ENCODE data around the gene TERT. TPM values are rescaled to one million over a fixed set of nuclear protein-coding genes. Genes with fewer than 3 reads are reported as not detected.

Gene TERT
- total and polyA plus RNA-seq, 12 donors = 0.29 TPM; not detected in 11

DNA sequence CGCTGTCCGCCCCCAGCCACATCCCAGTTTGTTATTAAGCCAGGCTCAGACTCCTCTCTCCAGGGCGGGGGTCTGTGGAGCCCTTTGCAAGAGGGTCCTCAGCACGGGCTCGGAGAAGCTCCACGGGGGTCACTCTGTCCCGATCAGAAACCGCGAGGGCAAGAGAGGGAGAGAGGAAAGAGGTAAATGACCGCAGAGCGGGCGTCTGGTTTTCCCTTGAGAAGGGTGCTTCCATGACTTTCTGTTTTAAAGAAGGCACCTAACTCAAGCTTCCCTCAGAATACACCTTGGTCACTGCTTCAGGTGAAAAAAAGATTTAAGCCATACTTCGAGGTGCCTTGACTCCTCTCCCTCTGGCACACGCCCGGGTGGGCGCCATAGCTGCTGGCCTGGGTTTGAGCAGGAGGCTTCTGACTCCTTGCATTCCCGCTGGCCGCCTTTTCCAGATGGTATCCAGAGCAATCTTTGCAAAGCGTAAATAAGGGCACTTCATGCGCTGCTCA, 5.8 kb upstream of the TERT start:
- no peak overlapping the region for H3K27ac ChIP-seq
- 77 to 84% (median 81%) methylated on average over 15 to 20 of the region's 20 CpGs for WGBS, 4 donors
- intact Hi-C loops (cut with DNase I) = no loop called here

DNA sequence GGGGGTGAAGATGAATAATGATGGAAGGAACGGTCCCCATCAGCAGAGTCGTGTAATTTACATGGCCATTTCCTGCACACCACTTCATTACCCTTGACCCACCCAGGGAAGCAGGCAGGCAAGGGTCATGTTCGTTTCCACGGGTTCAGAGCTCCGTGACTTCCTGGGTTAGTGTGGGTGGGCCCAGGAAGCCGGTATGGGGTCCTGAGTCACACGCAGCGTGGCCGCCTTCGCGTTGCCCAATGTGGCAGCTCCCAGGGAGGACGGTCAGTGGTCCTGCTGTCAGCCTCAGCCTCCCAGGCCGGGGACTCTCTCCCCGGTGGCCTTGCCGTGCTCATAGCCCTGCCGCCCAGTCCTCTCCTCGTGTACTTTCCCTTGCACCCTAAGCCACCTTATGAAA, 5.1 kb upstream of the TERT start:
- TF ChIP-seq CTCF (IDR thresholded peaks at IDR 0.05) (no peak), POLR2A (IDR thresholded peaks at IDR 0.05) (no peak)
- WGBS, 4 donors = 71 to 78% (median 73%) methylated on average over 15 to 17 of the region's 17 CpGs
- H3K27ac ChIP-seq = no peak overlapping the region
- no peaks in the 10 kb centered on the region for H3K9me3 ChIP-seq (replicated peaks in 1 of 3)
- intact Hi-C loops (cut with DNase I) = no loop called here
- H3K4me1 ChIP-seq (replicated peaks in 1 of 2) = no peaks in the 10 kb centered on the region
- DNase-seq = no peak
- no peaks in the 10 kb centered on the region for H3K36me3 ChIP-seq (replicated peaks in 1 of 2)
- H3K27me3 ChIP-seq = peaks cover 11% of the 10 kb centered on the region
- H3K4me3 ChIP-seq = no peak overlapping the region

More for the DNA sequence above, 5.8 kb upstream of the TERT start:
- no peak for DNase-seq
- Histone ChIP-seq H3K9me3 (replicated peaks in 1 of 3) (no peaks in the 10 kb centered on the region), H3K4me1 (replicated peaks in 1 of 2) (no peaks in the 10 kb centered on the region), H3K27me3 (peaks cover 4% of the 10 kb centered on the region), H3K36me3 (replicated peaks in 1 of 2) (no peaks in the 10 kb centered on the region), H3K4me3 (no peak overlapping the region)
- TF ChIP-seq POLR2A (IDR thresholded peaks at IDR 0.05) = no peak
- no peak for TF ChIP-seq CTCF (IDR thresholded peaks at IDR 0.05)

GRCh38 chr5:1299511-1299850, 4.6 kb upstream of the TERT start:
- WGBS, 4 donors = 80 to 93% (median 88%) methylated on average over 8 to 9 of the region's 9 CpGs
- Histone ChIP-seq H3K4me1 (replicated peaks in 1 of 2) (no peaks in the 10 kb centered on the region), H3K27ac (no peak overlapping the region), H3K27me3 (peaks cover 16% of the 10 kb centered on the region), H3K4me3 (no peak overlapping the region), H3K36me3 (replicated peaks in 1 of 2) (no peaks in the 10 kb centered on the region), H3K9me3 (replicated peaks in 1 of 3) (no peaks in the 10 kb centered on the region)
- DNase-seq = no peak
- no peak for TF ChIP-seq POLR2A (IDR thresholded peaks at IDR 0.05)
- no peak for TF ChIP-seq CTCF (IDR thresholded peaks at IDR 0.05)
- intact Hi-C loops (cut with DNase I) = no loop called here

DNA sequence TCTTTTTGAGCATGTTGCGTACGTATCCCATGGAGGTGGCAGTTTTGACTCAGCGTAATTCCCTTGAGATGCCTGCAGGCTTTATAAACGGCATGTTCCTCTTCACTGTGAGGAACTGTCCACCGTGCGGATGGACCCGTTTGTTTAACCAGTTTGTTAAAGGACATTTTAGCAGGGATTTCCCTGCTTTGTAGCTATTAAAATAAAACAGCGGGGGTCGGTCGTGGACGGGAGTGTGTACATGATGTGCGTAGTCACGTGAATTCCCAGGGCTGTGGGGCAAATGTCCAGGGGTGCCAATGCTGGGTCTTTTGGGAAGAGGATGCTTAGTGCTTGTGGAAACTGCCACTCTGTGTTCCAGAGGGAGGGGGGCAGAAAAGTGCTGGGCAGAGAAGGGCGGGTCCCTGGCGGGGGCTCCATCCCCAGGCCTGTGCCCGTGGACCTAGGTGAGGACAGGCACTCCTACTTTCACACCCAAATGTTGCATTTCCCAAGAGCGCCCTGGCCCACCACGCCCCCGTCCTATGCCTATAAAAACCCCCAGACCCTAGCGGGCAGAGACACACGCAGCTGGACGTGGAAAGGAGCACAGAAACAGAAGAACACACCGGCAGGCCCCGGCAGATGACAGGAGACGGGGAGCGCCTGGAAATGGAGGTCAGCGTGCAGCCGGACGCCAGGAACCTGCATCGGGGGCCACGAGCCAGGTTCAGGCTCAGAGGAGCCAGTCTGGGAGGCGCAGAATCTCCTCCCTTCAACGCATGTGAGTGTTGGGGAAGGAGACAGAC, 4.0 kb upstream of the TERT start:
- H3K36me3 ChIP-seq (replicated peaks in 1 of 2) = no peaks in the 10 kb centered on the region
- no peaks in the 10 kb centered on the region for H3K9me3 ChIP-seq (replicated peaks in 1 of 3)
- peaks cover 21% of the 10 kb centered on the region for H3K27me3 ChIP-seq
- H3K27ac ChIP-seq = no peak overlapping the region
- DNase-seq = no peak
- H3K4me1 ChIP-seq (replicated peaks in 1 of 2) = no peaks in the 10 kb centered on the region
- 76 to 82% (median 79%) methylated on average over 29 to 33 of the region's 33 CpGs for WGBS, 4 donors
- H3K4me3 ChIP-seq = no peak overlapping the region
- intact Hi-C loops (cut with DNase I) = no loop called here
- TF ChIP-seq CTCF (IDR thresholded peaks at IDR 0.05) (no peak), POLR2A (IDR thresholded peaks at IDR 0.05) (no peak)
